SK-N-MC (cell line): ENCODE measurements around the gene ALDOB.

Source experiments
- EZH2 ChIP-seq: fragments of 200-600 bp; sonication (generic); IDR thresholded peaks from one replicate; pipeline ENCODE4 v1.6.1; 2017; ENCODE audit warnings: antibody characterized with exemption
- POLR2AphosphoS5 ChIP-seq: IDR thresholded peaks from 2 replicates; pipeline ENCODE4 v1.6.1; 2012; ENCODE audit warnings: mild to moderate bottlenecking, low read depth, low read length, borderline replicate concordance

DNA sequence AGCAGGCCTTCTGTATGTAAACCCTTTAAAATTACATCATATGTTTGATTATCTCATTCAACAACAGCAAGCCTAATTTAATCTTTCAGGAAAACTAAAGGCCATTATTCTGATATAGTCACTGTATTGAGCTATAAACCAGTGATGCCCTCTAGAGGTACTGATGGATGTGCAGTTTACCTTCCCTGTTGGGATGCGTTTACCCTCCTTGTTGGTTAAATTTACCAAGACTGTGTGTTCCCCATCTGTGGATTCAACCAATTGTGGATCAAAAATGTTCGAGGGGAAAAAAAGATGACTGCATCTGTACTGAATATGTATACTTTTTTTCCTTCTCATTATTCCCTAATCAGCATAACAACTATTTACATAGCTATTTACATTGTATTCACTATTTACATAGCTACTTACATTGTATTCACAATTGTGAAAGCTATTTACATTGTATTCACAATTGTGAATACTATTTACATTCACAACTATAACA, 47.0 kb downstream of the ALDOB start:
- no peak for TF ChIP-seq POLR2AphosphoS5
- no peak for TF ChIP-seq EZH2
